PC-9 (cell line): ENCODE results near the gene PIR.

ENCODE experiments used
- EZH2 ChIP-seq: fragments of 200-600 bp; sonication (generic); IDR thresholded peaks from 2 replicates; pipeline ENCODE4 v1.8.0; 2017; ENCODE audit warnings: antibody characterized with exemption, low read depth
- TF ChIP-seq, protein P1 (sequence below): fragments of 200-600 bp; sonication (generic); conservative IDR thresholded peaks from 2 replicates; pipeline ENCODE4 v1.6.1; 2017; ENCODE audit warnings: mixed run types, antibody characterized with exemption, mild to moderate bottlenecking, moderate library complexity

DNA sequence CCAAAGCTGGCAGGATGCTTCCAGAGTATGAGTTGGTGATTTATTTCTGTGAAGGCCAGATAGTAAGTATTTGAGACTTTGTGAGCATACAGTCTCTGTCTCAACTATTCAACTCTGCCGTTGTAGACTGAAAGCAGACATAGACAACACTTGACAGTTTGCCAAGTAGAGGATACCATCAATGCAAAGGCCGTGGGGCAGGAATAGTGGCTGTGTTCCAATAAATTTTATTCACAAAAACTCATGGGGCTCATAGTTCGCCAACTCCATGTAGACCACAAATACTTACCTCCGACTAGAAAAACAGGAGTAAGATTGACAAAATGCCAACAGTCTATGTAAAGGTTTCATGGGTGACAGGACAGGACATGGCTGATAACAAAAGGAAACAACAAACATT is 3.7 kb upstream of the PIR start:
- TF ChIP-seq EZH2 = no peak
- TF ChIP-seq, protein P1, sequence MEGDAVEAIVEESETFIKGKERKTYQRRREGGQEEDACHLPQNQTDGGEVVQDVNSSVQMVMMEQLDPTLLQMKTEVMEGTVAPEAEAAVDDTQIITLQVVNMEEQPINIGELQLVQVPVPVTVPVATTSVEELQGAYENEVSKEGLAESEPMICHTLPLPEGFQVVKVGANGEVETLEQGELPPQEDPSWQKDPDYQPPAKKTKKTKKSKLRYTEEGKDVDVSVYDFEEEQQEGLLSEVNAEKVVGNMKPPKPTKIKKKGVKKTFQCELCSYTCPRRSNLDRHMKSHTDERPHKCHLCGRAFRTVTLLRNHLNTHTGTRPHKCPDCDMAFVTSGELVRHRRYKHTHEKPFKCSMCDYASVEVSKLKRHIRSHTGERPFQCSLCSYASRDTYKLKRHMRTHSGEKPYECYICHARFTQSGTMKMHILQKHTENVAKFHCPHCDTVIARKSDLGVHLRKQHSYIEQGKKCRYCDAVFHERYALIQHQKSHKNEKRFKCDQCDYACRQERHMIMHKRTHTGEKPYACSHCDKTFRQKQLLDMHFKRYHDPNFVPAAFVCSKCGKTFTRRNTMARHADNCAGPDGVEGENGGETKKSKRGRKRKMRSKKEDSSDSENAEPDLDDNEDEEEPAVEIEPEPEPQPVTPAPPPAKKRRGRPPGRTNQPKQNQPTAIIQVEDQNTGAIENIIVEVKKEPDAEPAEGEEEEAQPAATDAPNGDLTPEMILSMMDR = no peak
